ENCODE measurements around the gene PVRIG. TPM values are rescaled to one million over a fixed set of nuclear protein-coding genes. Genes with fewer than 3 reads are reported as not detected.
A peak's percentile ranks its signal among the peaks of the same experiment; 100 is the strongest.
"Not testable (repeated sequence)": the region's sequence is repeated elsewhere in the genome, so short reads cannot be mapped to it uniquely, and the experiment has no call there.

PVRIG gene
- total and polyA plus RNA-seq, 9 donors, result 0.12 to 1.7 (median 0.28) TPM; not detected in 2

- Histone ChIP-seq H3K9me3 (no peaks in the 10 kb centered on the region), H3K27ac (no peak within 1 kb of the TSS), H3K4me1 (ENCODE audit: insufficient read depth) (no peaks in the 10 kb centered on the region), H3K36me3 (no peaks in the 10 kb centered on the region), H3K27me3 (no peaks in the 10 kb centered on the region), H3K4me3 (peak within 1 kb of the TSS; percentile 43)
- WGBS, 3 donors, result 1 to 6% (median 3%) methylated on average over 72 to 78 of the region's 78 CpGs
- peak; percentile 92 to 98 (median 96) for DNase-seq
- intact Hi-C loops (cut with DNase I), result no loop called here
- TF ChIP-seq CTCF (IDR thresholded peaks at IDR 0.05) (no peak), EP300 (IDR thresholded peaks at IDR 0.05) (no peak), POLR2A (IDR thresholded peaks at IDR 0.05) (no peak)
These were observed 42.4 kb upstream of the PVRIG start, which contains the start of the genes GPC2 and STAG3 for GRCh38 chr7:100177045-100178001. TSS of gene GPC2 (minus strand) at chr7:100177381. CDS start at chr7:100177199, 182 bp downstream. TSS of gene STAG3 (plus strand) at chr7:100177918. CDS start at chr7:100180557, 2,639 bp downstream.

- WGBS, 3 donors, result 81 to 84% (median 84%) methylated on average over 3 of the region's 3 CpGs
- H3K4me1 ChIP-seq (ENCODE audit: insufficient read depth); H3K4me3 ChIP-seq; H3K9me3 ChIP-seq; intact Hi-C loops (cut with DNase I); H3K27me3 ChIP-seq; H3K27ac ChIP-seq; H3K36me3 ChIP-seq; DNase-seq: not testable (repeated sequence)
These were observed 39.7 kb upstream of the PVRIG start for GRCh38 chr7:100180084-100180483.

GRCh38 chr7:100182616-100183015 lies 37.1 kb upstream of the PVRIG start:
- H3K4me3 ChIP-seq; H3K9me3 ChIP-seq; H3K36me3 ChIP-seq; H3K27me3 ChIP-seq; H3K4me1 ChIP-seq (ENCODE audit: insufficient read depth); DNase-seq; intact Hi-C loops (cut with DNase I); H3K27ac ChIP-seq: not testable (repeated sequence)
- WGBS, 3 donors, result 79 to 89% (median 85%) methylated on average over 6 of the region's 6 CpGs

- H3K27me3 ChIP-seq; intact Hi-C loops (cut with DNase I); DNase-seq; H3K4me1 ChIP-seq (ENCODE audit: insufficient read depth); H3K4me3 ChIP-seq; H3K9me3 ChIP-seq; H3K27ac ChIP-seq; H3K36me3 ChIP-seq: not testable (repeated sequence)
- 89 to 92% (median 92%) methylated on average over 6 of the region's 6 CpGs for WGBS, 3 donors
These were observed 36.7 kb upstream of the PVRIG start for GRCh38 chr7:100183090-100183489.

GRCh38 chr7:100185726-100186125 lies 34.0 kb upstream of the PVRIG start:
- intact Hi-C loops (cut with DNase I), result no loop called here
- Histone ChIP-seq H3K36me3 (no peaks in the 10 kb centered on the region), H3K4me3 (no peak overlapping the region), H3K4me1 (ENCODE audit: insufficient read depth) (no peaks in the 10 kb centered on the region), H3K27me3 (no peaks in the 10 kb centered on the region), H3K27ac (no peak overlapping the region), H3K9me3 (no peaks in the 10 kb centered on the region)
- WGBS, 3 donors, result 66 to 78% (median 68%) methylated on average over 2 of the region's 2 CpGs
- DNase-seq, result no peak
- no peak for TF ChIP-seq CTCF (IDR thresholded peaks at IDR 0.05)
- TF ChIP-seq POLR2A (IDR thresholded peaks at IDR 0.05), result no peak
- no peak for TF ChIP-seq EP300 (IDR thresholded peaks at IDR 0.05)

- Histone ChIP-seq H3K36me3 (no peaks in the 10 kb centered on the region), H3K27ac (no peak overlapping the region), H3K9me3 (no peaks in the 10 kb centered on the region), H3K4me3 (no peak overlapping the region), H3K4me1 (ENCODE audit: insufficient read depth) (no peaks in the 10 kb centered on the region), H3K27me3 (no peaks in the 10 kb centered on the region)
- TF ChIP-seq CTCF (IDR thresholded peaks at IDR 0.05) (no peak), EP300 (IDR thresholded peaks at IDR 0.05) (no peak), POLR2A (IDR thresholded peaks at IDR 0.05) (no peak)
- intact Hi-C loops (cut with DNase I), result no loop called here
- WGBS, 3 donors, result 48 to 67% (median 56%) methylated on average over 3 of the region's 3 CpGs
- DNase-seq, result no peak
These were observed 30.7 kb upstream of the PVRIG start for GRCh38 chr7:100189061-100189460.
